Left colon (tissue), 2 donors: Measurements from ENCODE around the gene EYS. TPM values are rescaled to one million over a fixed set of nuclear protein-coding genes. Genes with fewer than 3 reads are reported as not detected.

Source experiments
- ATAC-seq: fragments of 200-7000 bp; cut with Tn5 transposase; one replicate; pipeline ENCODE4 v1.9.1; 2020; ENCODE audit warnings: mild to moderate bottlenecking, moderate library complexity
- DNase-seq, 2 donors: peaks; one replicate each; pipeline ENCODE4 v3.0.0-alpha.2; 2020
- intact Hi-C, 2 donors: fragments of 100-400 bp; cut with DNase I in 1 of 2; cut with micrococcal nuclease in 1 of 2; formaldehyde crosslinking; loops; one replicate each; pipeline versions ENCODE4 v1.11.2 to v1.14.0; 2022; cut with DNase I, micrococcal nuclease
- long read RNA-seq: library from polyadenylated mRNA; unstranded; transcript quantifications from one replicate; pipeline ENCODE4 v2.0.0, GENCODE V29; 2021
- total RNA-seq, 2 donors: library from RNA; stranded (reverse); fragmentation: NEBNext Ultra II Directional; extraction: Animal tissue kit (Norgen Biotek cat#: 25700); gene quantifications; one replicate each; pipeline ENCODE4 v1.2.1, GENCODE V29; 2021
- donor health status: DM: no; HTN: no; CAD: no.
- donor health status: DM: yes; HTN: yes; CAD: no.

Gene EYS
- 1 to 10 TPM in 1 of 2 donors, under 1 TPM in 1; 0.59 to 1.3 TPM for total RNA-seq
- long read RNA-seq, partial matches to known transcripts, result 1 of 5 reads
- long read RNA-seq, other reads (novel, unspliced or antisense), result 4 of 5 reads

DNA sequence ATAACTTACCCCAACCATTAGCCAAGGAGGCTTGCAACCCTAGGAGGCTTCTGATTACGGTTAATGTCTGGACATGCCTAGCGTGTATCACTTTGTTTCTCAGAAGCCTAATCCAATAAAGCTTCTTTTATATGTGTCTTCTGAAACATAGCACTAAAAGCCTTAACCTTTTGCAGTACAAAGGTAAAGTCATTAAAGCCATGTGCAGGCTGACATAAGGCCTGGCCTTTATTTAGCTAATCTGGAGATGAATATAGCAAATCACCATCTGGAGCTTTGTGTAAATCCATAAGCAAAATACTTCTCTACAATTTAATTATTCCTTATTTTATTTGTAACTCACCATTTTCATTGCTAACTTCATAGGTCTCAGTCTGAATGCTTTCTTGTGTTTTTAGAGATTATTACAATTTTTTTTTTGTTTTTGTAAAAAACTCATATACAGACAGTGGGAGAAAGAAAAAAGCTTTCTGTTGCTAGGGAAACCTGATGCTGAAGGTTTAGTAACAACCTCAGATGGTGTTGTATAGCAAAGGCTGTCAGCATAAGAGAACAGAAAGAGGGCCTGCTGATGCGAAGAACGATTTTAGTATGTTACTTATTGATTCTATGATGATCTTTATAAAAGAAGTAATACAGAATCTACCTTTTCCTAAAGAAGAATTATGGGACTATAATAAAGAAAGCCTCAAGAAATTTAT, at the start of gene EYS:
TSS of gene EYS (minus strand) at position 101 of the 701 bp plus-strand sequence. CDS start 211,816 bp downstream, outside the sequence.
- no peak for DNase-seq
- intact Hi-C loops, result no loop called here
- peak; percentile 98 for ATAC-seq

DNA sequence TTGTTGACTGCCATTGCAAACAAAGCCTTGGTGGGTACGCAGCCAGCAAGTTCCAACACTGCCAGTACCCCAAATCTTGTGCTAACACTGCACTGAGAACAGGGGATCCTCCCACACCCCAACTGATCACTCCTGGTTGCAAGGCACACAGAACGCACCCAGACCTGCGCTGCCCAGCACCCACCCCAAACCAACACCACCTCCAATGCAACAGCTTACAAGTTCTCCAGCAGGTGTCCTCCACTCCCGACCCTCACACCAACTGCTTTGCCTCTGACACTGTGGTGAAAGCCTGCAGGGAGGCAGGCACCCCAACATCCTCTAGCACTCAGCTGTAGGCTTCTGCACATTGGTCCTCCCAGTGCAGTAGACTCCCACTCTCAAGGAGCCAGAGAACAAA, 39.3 kb upstream of the EYS start:
- ATAC-seq (no peak), DNase-seq (no peak)
- intact Hi-C loops, result no loop called here

DNA sequence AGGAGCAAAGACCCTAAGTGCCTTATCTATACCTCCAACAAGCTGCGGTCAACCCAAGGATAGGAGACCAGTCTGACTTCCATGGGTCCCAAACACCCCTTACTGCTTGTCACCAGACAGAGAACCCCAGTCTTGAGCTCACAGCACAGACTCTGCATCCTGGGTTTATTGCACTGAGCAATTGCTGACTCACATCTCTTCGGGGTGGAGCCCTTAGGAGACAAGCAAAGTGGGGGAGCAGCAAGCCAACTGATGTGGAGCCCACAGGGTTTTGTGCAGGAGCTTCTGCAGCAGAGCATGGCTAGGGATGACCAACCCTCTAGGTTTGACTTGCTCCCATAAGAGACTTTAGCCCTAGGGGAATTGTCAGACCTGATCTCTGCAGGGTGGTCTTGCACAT, 38.6 kb upstream of the EYS start:
- ATAC-seq (no peak), DNase-seq (no peak)
- intact Hi-C loops, result no loop called here

DNA sequence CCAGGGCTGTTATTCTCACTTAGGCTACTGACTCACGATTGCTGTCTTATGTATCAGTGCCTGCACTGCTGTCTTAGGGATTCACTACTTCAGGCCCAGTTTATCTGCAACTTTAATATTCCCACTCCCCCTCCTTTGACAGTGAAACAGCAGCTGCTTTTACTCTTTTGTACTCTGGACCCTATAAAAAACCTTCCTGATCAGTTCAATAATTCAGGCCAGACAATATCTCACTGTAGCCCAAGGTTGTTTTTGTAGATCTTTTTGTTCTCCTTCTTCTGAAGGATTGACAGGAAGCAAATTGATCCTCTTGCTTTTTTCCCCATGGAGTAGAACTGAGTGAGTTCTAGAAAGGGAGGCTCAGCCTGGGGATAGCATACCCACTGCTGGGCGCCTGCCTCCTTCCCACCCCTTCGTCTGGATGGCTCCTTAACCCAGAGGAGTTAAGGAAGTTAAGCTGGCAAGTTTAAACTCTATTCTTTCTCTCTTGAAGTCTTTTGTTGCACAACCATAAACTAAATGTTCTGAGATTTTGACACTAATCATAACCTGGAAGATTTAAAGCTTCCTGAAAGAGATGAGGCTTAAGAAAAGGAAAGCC, 22.0 kb upstream of the EYS start:
- intact Hi-C loops, result no loop called here
- ATAC-seq (peak; percentile 89), DNase-seq (peak in 1 of 2 donors; percentile 13)

DNA sequence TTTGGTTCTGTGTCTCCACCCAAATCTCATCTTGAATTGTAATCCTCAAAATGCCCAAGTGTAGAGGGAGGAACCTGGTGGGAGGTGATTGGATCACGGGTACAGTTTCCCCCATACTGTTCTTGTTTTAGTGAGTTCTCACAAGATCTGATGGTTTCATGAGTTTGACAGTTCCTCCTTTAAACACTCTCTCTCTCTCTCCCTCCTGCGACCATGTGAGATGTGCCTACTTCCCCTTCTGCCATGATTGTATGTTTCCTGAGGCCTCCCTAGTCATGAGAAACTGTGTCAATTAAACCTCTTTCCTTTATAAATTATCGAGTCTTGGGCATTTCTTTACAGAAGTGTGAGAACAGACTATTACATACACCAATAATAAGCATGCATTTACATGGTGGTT, 12.1 kb upstream of the EYS start:
- intact Hi-C loops, result no loop called here
- DNase-seq (no peak), ATAC-seq (no peak)

DNA sequence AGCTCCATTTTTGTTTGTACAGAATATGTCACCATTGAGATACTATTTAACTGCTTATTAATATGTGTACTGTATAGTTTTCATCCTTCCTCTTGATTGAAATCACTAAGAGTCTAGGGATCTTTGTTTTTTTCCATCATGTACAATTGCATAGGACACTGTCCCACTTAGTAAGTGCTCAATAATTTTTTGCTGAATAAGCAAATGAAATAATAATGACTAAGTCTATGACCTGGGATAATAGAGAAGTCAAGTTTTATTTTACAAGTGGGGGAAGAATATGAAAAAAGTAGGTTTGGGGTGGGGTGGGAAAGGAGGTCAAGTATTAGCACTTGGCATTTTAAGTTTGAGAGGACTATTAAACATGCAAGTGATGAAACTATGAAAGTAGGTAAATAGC, 4.5 kb upstream of the EYS start:
- ATAC-seq (no peak), DNase-seq (no peak)
- intact Hi-C loops, result no loop called here

DNA sequence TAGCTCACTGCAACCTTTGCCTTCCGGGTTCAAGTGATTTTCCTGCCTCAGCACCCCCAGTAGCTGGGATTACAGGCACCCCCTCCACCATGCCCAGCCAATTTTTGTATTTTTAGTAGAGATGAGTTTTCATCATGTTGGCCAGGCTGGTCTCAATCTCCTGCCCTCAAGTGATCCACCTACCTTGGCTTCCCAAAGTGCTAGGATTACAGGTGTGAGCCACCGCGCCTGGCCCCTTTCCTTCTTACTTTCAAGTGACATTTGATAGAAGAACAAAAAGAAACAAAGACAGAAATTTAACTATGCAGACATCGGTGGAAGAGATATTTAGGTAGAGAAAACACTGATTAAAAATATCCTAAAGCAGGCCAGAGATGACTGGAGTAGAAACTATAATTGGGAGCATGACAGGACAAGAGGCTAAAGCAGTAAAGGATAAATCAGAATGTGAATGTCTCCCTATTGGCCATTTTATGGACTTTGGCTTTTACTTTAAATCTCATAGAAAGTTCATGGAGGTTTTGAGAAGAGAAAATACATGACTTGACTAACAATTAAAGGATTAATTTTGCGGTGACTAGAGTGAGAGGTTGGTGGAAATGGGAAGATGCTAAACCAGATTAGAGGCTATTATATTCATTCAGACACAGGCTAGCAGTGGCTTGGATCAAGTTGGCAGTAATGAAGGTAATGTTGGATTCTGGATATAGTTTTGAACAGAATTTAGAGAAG, 2.2 kb upstream of the EYS start:
- no peak for DNase-seq
- no peak for ATAC-seq
- intact Hi-C loops, result no loop called here

DNA sequence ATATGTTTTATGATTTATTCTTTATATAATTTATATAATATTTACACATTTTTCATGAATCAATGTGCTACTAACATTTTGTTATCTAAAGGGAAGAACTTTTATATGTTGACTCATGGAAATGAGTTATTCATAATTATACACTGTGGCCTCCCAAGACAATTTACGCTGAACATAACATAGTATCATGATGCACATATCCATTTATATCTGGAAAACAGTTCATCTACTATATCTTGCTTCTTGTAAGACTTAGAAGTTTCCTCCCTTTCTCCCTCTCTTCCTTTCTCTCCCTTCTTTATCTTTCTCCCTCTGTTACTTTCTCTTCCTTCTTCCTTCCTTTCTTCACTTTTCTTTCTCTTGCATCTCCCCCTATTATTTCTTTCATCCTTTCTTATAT, 1.1 kb upstream of the EYS start:
- ATAC-seq (no peak), DNase-seq (no peak)
- intact Hi-C loops, result no loop called here

DNA sequence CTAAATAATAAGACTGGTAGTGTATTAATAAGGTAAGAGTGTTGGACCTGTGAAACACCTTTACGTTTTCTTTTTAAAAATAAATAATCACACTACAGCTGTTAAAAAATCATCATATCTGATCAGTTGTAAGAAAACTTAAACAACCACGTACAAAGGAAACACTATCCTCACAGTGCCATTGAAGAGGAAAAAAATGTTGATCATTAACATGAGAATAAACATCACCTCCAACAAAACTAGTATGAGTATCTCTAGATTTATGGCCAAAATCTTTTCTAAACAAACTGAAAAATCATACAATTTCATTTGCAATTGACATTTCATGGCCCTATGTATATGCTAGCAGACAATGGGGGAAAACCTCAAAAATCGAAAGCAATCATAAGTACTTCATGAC, 590 bp downstream of the EYS start:
- intact Hi-C loops, result no loop called here
- ATAC-seq, result peak; percentile 65
- no peak for DNase-seq

DNA sequence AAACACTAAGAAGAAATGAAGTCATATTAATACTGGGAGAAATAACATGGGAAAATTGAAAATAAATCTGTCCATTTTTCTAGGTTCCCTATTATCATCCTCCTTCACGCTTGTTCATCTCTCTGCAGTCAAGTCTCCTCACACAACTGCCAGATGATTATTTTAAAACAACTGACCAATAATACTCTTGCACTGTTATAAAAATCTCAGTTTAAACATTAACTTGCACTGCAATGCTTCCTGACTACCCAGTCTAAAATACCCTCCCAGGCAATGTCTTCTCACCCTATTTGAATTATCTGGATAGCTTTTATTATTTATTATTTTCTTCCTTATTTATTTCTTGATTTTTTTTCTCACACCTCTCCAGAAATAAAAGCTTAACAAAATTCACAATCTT, 5.7 kb downstream of the EYS start:
- intact Hi-C loops, result no loop called here
- ATAC-seq (peak; percentile 94), DNase-seq (no peak)

DNA sequence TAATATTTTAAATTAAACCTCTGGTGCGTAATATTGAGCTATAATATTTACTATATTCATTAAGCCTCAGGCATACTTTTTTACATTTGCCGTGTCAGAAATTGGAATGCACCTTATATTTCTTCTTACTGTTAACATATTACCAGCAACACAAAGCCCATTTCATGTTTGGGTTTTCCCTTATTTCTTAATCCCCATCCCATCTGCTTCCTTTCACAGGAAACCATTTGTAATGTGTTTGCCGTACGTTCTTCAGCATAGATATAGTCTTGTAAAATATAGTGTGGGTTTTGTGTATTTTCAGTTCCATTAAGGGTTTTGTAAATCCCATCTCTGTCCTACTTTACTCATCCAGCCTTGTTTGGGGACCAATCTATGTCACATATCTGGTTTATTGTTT, 6.5 kb downstream of the EYS start:
- intact Hi-C loops, result no loop called here
- ATAC-seq (no peak), DNase-seq (no peak)

DNA sequence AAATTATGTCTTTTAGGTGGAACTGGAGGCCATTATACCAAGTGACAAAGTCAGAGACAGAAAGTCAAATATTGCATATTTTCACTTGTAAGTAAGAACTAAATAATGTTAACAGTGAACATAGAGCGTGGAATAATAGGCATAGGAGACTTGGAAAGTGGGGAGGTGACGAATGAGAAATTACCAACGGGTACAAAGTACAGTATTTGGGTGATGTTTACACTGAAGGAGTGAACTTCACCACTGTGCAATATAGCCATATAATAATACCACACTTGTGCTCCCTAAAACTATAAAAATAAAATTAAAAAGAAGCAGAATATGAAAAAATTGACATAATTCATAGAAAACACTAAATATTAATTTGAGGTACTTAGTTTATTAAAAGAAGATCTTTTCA, 14.9 kb downstream of the EYS start:
- ATAC-seq, result peak; percentile 100

DNA sequence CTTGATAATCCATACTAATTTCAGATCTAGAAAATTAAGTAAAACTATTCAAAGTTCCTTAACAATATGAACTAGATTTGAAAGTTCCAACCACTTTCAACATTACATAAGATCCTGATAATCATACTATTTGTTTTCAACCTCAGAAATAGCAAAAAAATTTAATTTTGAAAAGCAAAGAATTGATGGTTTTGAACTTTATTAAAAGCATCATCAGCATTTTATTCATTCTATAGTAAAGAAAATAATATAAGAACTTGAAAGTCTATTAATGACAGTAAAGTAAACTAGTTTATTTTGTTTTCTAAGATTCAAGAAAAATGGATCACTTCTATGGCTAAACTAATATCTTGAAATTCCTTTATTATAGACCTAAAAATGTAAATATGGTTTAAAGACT, 26.8 kb downstream of the EYS start:
- no peak for ATAC-seq
- DNase-seq, result no peak
- intact Hi-C loops, result no loop called here

More for the DNA sequence above, 14.9 kb downstream of the EYS start:
- no peak for DNase-seq
- intact Hi-C loops, result no loop called here

DNA sequence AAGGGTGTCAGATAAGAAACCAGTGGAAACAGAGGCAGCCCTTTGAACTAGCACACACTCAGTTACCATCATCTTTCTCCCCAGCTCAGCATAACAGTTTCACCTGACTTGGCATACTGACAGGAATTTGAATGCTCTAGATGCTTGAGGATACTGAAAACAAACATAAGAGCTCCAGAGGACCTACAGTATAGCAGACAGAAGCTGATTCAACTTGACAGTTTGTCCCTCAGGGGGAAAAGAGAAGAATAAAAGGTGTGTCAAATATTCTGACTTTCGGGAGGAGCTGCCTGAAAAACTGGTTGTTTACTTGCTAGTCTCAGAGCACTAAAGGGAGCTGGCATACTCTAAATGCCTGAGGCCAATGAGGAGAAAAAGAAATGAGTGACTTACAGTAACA, 35.1 kb downstream of the EYS start:
- no peak for DNase-seq
- intact Hi-C loops, result no loop called here
- no peak for ATAC-seq

DNA sequence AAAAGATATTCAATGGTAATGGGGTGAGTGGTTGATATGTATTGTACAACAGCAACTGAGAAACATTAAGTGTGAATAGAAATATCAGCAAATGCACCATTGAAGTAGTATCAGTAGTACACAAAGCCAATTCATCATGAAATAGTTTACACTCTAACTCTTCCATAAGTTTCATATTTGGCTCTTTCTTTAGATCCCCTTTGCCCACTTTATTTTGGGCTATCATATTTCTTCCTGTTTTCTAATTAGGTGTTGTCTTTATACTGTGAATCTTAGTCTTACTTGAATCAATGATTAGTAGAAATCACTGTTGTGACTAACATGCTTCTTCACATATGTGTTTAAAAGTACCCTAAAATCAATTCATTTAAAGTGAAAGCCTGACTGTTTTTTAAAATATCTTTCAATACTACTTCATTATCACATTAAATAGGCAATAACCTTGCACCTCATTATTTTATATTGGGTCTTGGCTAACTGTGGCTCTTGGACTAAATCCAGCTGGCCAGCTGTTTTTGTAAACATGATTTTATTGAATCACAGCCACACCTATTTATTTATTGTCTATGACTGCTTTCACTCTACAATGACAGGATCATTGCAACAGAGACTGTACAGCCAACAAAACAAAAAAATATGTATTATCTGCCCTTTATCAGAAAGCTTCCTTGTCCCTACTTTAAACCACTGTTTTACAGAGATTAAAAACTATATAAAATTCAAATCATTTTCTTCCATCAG, 38.9 kb downstream of the EYS start:
- intact Hi-C loops, result no loop called here
- peak in 1 of 2 donors; percentile 12 for DNase-seq
- no peak for ATAC-seq

DNA sequence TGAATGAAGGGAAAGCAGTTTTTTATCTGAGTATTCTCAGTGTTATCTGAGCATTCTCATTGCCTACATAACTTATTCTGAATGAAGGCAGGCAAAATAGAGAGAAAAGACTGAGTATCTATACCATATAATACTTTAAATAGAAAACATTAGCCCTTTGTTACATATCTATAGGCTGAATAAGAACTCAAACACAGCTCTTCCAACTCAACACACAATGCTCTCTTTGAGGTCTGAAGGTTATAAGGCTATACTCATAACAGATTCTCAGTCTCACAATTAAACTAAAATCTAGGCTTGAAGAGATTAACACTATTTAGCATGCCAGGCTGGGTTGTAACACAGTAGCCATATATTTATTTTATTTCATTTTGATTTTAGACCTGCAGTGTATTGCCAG, 56.9 kb downstream of the EYS start:
- no peak for DNase-seq
- intact Hi-C loops, result no loop called here
- no peak for ATAC-seq

DNA sequence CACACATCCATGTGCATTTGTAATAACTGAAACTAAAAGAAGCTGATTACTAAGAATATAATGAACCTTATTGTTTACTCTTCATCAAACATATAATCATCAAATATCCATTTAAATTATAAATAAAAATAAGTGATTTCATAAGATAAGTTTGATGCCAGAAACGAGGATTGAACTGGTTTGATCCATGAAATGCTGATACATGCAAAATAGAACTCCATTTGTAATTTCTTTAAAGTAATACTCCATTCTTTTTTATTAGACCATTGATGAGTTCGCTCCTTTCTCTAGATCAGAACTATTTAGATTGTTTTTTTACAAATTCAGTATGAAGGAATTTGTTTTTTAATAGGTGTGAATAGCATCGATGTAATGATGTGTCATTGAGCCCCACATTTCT, 57.6 kb downstream of the EYS start:
- intact Hi-C loops, result no loop called here
- DNase-seq (no peak), ATAC-seq (no peak)

DNA sequence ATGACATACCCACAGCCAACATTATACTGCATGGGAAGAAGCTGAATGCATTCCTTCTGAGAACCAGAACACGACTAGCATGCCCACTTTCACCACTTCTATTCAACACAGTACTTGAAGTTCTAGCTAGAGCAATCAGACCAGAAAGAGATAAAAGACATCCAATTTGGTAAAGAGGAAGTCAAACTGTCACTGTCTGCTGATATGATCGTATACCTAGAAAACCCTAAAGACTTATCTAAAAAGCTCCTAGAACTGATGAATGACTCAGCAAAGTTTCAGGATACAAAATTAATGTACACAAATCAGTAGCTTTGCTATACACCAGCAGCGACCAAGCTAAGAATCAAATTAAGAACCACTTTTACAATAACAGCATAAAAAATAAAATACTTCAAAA, 60.5 kb downstream of the EYS start:
- ATAC-seq, result no peak
- no peak for DNase-seq
- intact Hi-C loops, result no loop called here

DNA sequence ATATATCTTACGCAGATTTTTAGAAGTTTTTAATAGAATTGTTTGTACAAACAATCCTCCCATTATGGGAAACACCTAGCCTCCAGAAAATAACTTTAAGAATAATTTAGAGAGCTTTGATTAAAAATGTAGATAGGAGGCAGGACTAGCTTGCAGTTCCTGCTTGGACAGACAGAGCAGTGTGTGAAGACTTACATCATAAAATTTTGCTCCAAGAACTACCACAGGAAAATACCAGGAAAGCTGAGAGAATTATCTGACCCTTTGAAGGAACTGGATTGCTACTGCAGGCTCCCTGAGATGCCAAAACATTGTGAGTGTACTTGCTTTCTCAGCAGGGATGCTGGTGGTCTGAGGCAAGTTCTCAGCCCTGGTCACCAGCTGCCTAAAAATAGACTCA, 64.2 kb downstream of the EYS start:
- DNase-seq (no peak), ATAC-seq (no peak)
- intact Hi-C loops, result no loop called here
